Measurements from ENCODE around the gene ORC5.

The ORC5 gene

DNA sequence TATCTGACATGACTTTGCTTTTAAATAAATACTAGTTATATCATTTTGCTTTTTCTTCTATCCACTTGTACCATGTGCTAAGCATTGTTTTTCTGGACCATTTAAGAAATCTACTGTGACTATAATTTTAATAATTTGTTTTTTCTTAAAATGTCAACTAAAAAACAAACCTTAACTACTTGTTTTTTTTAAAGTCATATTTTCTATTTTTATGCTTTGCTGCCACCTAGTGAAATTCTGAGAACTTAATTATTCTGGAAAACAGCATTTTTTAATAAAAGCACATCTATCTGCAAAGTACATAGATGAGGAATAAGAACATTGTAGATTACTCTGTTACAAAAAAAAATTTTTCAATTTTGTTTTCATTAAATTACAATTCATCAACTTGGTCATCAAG lies 47.4 kb downstream of the ORC5 start:
- no peak overlapping the region for H3K27ac ChIP-seq
- TF ChIP-seq, protein P1, sequence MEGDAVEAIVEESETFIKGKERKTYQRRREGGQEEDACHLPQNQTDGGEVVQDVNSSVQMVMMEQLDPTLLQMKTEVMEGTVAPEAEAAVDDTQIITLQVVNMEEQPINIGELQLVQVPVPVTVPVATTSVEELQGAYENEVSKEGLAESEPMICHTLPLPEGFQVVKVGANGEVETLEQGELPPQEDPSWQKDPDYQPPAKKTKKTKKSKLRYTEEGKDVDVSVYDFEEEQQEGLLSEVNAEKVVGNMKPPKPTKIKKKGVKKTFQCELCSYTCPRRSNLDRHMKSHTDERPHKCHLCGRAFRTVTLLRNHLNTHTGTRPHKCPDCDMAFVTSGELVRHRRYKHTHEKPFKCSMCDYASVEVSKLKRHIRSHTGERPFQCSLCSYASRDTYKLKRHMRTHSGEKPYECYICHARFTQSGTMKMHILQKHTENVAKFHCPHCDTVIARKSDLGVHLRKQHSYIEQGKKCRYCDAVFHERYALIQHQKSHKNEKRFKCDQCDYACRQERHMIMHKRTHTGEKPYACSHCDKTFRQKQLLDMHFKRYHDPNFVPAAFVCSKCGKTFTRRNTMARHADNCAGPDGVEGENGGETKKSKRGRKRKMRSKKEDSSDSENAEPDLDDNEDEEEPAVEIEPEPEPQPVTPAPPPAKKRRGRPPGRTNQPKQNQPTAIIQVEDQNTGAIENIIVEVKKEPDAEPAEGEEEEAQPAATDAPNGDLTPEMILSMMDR (conservative IDR thresholded peaks at IDR 0.05) = peak; percentile 65

DNA sequence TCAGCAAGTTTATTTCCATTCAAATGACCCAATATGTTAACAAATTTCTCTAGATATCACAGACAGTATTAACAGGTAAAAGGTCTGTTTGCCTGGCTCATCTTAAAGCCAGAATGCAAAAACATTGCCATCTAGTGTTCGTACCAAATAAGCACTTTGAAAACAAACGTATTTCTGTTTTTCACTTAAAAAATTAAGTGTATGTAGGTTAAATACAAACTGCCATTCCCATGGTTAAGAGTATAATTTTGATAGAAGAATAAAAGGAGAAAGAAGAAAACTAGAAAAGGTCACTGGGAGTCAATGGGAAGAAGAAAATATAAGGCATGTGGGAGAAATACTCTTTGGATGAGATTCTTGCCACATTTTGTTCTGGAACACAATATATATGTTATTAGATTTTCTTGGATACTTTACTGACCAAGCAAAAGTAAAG lies 51.0 kb downstream of the ORC5 start:
- TF ChIP-seq, protein P1 (conservative IDR thresholded peaks at IDR 0.05) = peak; percentile 90
- no peak overlapping the region for H3K27ac ChIP-seq

DNA sequence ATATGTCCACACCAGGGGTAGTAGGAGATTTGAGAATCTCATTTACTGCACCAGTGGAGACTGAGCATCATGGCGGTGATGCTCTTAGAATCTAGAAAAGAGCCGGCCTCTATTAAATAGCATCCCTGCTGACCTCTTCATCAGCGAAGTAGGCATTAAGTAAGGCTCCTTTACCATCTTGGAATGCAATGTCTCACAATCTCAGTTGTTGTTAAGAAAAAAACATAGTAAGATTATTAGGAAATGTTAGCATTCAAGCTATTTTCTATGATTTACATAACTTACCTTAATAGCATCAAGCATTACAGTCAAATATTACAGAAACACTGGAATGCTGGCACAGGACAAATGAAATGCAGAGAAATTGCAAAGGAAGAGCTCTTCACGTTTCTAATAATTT lies 54.5 kb downstream of the ORC5 start:
- TF ChIP-seq, protein P1 (conservative IDR thresholded peaks at IDR 0.05) = no peak

DNA sequence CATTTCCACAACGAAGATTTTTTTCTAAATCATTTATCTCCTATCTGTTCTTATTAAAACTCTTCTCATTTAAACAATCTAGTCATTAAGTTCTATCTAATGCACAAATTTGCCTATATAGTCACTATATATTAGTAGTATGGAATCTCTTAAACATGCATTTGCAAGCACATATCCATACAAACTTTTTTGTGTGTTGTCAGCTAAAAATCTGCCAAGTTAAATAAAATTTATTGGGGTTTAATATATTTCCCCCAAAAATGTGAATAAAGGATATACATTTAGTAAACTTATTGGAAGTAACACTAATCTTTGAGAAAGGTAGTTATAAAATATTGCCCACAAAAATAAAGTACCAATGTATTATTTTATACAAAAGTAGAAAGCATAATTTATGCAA lies 55.3 kb downstream of the ORC5 start:
- TF ChIP-seq, protein P1 (conservative IDR thresholded peaks at IDR 0.05) = no peak
- no peak overlapping the region; the same call in 1 of the 2 replicates for H3K27ac ChIP-seq

More for the DNA sequence above, 54.5 kb downstream of the ORC5 start:
- H3K27ac ChIP-seq = no peak overlapping the region; the same call in 1 of the 2 replicates

DNA sequence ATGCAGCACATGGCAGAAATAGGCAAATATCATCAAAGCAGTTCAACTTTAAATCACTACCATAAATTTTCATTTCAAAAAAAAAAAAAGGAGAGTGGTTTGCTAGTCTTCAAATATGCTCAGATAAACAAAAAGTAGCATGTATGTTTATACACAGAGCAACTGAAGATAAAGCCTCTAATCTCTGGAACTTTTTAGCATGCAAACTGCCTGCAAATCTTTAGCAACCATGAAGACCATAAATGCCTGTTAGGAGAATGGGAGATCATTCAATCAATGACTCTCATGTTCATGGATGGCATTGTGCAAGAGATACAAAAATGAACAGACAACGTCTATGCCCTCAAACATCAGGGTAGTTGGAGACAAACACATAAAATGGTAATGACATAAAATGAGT lies 57.3 kb downstream of the ORC5 start:
- H3K27ac ChIP-seq = peak overlapping the region; percentile 48
- TF ChIP-seq, protein P1 (conservative IDR thresholded peaks at IDR 0.05) = no peak

DNA sequence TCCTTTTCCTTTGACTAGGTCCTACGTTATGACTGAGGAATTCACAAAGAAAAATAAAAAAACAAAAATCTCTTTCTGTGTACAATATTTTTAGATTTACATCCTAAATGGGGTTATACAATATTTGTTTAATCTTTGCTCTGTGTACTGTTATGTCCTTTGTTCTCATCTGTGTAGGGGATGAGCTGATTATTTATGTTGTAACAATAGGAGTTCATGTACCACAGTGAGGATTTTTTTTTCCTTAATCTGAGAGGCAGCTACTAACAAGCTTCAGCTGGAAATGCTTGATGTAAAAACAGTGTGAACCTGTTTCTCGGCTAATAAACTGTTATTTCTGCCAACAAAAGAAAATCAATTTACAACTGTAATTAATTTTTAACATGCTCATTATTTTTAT lies 58.0 kb downstream of the ORC5 start:
- peak overlapping the region; percentile 48 for H3K27ac ChIP-seq
- TF ChIP-seq, protein P1 (conservative IDR thresholded peaks at IDR 0.05) = no peak

DNA sequence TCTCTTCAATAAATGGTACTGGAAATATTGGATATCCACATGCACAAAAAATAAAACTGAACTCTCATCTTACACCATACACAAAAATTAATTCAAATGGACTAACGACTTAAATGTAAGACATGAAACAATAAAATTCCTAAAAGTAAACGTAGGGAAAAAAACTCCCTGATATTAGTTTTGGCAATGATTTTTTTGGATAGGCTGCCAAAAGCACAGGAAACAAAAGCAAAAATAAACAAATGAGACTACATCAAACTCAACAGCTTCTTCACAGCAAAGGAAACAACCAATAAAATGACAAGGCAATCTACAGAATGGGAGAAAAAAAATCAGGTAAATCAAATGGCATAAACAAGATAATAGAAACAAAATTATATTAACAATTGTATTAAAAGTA lies 65.7 kb downstream of the ORC5 start:
- TF ChIP-seq, protein P1 (conservative IDR thresholded peaks at IDR 0.05) = no peak
- H3K27ac ChIP-seq = peak overlapping the region; percentile 76
